Right lobe of liver (tissue), 4 donors: ENCODE results near the gene RIPK3.

Source experiments
- CTCF ChIP-seq, 4 donors: fragments of 200-600 bp in 3 of 4; fragments of 450-650 bp in 1 of 4; IDR thresholded peaks; one replicate each; pipeline versions ENCODE4 v1.5.1 to v1.8.0; 2016 to 2022; ENCODE audit warnings: antibody characterized with exemption in 4 of 4, mild to moderate bottlenecking in 2 of 4
- POLR2A ChIP-seq: fragments of 450-650 bp; IDR thresholded peaks from one replicate; pipeline ENCODE4 v1.6.1; 2017; ENCODE audit warnings: antibody characterized with exemption, mild to moderate bottlenecking
- donor health status: DM: no; HTN: no; CAD: no.
- donor health status: DM: no; HTN: no; CAD: no.
- donor health status: DM: no; HTN: yes; CAD: no.

- TF ChIP-seq CTCF (IDR thresholded peaks at IDR 0.05) (no peak), POLR2A (no peak)
Observed at GRCh38 chr14:24313913-24314312, 25.9 kb downstream of the RIPK3 start.
